ENCODE data around the gene INPP5K. TPM values are rescaled to one million over a fixed set of nuclear protein-coding genes. Genes with fewer than 3 reads are reported as not detected.

INPP5K gene
- total and polyA plus RNA-seq, 2 donors (not counting 1 experiment from before 2014, with no cell fraction given): 53.8 to 77.9 TPM

DNA sequence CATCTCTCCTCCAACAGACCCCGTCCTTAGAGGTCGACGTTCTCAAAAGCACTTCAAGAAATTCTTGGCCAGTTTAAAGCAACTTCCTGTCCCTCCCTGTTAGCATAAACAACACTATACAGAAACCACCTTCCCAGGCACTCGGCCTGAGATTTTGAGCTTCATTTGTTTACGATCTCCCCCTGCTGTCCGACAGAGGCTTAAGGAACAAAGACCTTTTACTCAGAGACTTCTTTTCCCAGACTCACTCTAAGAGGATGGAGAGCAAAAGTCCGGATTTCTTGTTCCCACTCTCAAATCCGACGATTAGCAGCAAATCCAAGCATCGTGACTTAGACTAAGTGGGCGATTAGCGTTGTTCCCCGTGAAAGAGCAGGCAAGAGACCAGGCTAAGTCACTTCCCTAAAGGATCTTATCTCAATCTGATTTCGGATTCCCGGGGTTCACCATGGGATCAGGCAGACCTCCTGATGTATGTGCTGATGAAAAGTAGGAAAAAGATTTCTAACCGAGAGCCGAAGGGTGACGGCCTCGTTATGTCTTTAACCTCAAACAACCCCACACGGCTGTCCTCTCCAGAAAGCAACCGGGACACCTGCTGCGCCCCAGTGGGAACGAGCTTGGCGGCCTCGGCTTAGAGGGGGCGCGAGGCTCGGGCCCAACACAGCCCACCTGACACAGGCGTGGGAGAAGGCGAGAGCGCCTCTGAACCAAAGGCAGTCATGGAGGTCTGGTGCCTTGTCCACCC, 598 bp downstream of the INPP5K start:
- no peaks in the 10 kb centered on the region for H3K9me3 ChIP-seq (ENCODE audit: control extremely low read depth in 1 of 3, control insufficient read depth in 2 of 3, insufficient read depth in 1 of 3, low read length in 2 of 3)
- 1% methylated on average over 29 of the region's 31 CpGs for WGBS (ENCODE audit: insufficient coverage)
- no peaks in the 10 kb centered on the region for H3K27me3 Mint-ChIP-seq
- peak overlapping the region; percentile 67 to 90 for H3K27ac ChIP-seq (ENCODE audit: low read length in 2 of 2)
- peaks cover 21% of the 10 kb centered on the region for H3K4me1 Mint-ChIP-seq
- H4K20me1 ChIP-seq (ENCODE audit: control insufficient read depth, insufficient read depth, low read length, poor library complexity, severe bottlenecking): peaks cover 12% of the 10 kb centered on the region
- POLR2A ChIA-PET: interaction anchor here (0.5 to 2.4 kb wide), 20 partner anchors 20 to 157 kb away, joined by 3 to 23 read pairs (median 5); partner anchors contain the start of genes CRK, RILP, SLC43A2 and YWHAE
- peaks cover 10 to 28% of the 10 kb centered on the region in 2 donors for H3K4me1 ChIP-seq (ENCODE audit: control insufficient read depth in 2 of 2, insufficient read depth in 2 of 2, low read length in 2 of 2)
- H3K27me3 ChIP-seq (replicated peaks in 1 of 4; ENCODE audit: control extremely low read depth in 1 of 4, control insufficient read depth in 3 of 4, insufficient read depth in 4 of 4, low read length in 3 of 4): no peaks in the 10 kb centered on the region
- CTCF ChIA-PET: interaction anchor here (0.5 to 11.7 kb wide), 47 partner anchors 11 to 884 kb away, joined by 3 to 318 read pairs (median 6); partner anchors contain the start of genes CRK, MYO1C and YWHAE
- peak overlapping the region; percentile 83 for H3K4me2 ChIP-seq (replicated peaks; ENCODE audit: low read depth, low read length, poor library complexity, severe bottlenecking)
- H2AFZ ChIP-seq (ENCODE audit: insufficient read depth, low read depth, low read length, poor library complexity, severe bottlenecking): peak overlapping the region; percentile 79
- H3K4me3 ChIP-seq (ENCODE audit: control extremely low read depth in 1 of 5, extremely low read depth in 1 of 5, insufficient read depth in 1 of 5, low read depth in 2 of 5, low read length in 4 of 5): peak overlapping the region; percentile 78 to 95 (median 89)
- H3K9me3 Mint-ChIP-seq (ENCODE audit: insufficient read depth): no peaks in the 10 kb centered on the region
- peak overlapping the region; percentile 92 for H3K27ac Mint-ChIP-seq
- peak; percentile 18 for ATAC-seq (ENCODE audit: low read depth)
- H3K9ac ChIP-seq (ENCODE audit: low read length): peak overlapping the region; percentile 88
- peak overlapping the region; percentile 88 for H3K4me3 Mint-ChIP-seq
- H3K36me3 ChIP-seq (replicated peaks in 1 of 2; ENCODE audit: control extremely low read depth in 1 of 2, control insufficient read depth in 1 of 2, extremely low read depth in 1 of 2, insufficient read depth in 2 of 2, low read length in 1 of 2): peaks cover 0 to 33% of the 10 kb centered on the region in 2 experiments
- TF ChIP-seq, protein P1, sequence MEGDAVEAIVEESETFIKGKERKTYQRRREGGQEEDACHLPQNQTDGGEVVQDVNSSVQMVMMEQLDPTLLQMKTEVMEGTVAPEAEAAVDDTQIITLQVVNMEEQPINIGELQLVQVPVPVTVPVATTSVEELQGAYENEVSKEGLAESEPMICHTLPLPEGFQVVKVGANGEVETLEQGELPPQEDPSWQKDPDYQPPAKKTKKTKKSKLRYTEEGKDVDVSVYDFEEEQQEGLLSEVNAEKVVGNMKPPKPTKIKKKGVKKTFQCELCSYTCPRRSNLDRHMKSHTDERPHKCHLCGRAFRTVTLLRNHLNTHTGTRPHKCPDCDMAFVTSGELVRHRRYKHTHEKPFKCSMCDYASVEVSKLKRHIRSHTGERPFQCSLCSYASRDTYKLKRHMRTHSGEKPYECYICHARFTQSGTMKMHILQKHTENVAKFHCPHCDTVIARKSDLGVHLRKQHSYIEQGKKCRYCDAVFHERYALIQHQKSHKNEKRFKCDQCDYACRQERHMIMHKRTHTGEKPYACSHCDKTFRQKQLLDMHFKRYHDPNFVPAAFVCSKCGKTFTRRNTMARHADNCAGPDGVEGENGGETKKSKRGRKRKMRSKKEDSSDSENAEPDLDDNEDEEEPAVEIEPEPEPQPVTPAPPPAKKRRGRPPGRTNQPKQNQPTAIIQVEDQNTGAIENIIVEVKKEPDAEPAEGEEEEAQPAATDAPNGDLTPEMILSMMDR (IDR thresholded peaks at IDR 0.05): peak; percentile 72
- no peak for TF ChIP-seq EZH2 (IDR thresholded peaks at IDR 0.05; ENCODE audit: borderline replicate concordance, insufficient read depth, low read depth, low read length, poor library complexity, severe bottlenecking)
- DNase-seq: peak; percentile 86
- intact Hi-C loops (cut with micrococcal nuclease): loop anchor here (1.0 to 5.0 kb wide), 13 partner anchors 25 to 259 kb away; partner anchors contain the start of genes CRK, PITPNA, PRPF8 and RILP
- H3K79me2 ChIP-seq (ENCODE audit: control insufficient read depth, insufficient read depth, low read length): peaks cover 50% of the 10 kb centered on the region

DNA sequence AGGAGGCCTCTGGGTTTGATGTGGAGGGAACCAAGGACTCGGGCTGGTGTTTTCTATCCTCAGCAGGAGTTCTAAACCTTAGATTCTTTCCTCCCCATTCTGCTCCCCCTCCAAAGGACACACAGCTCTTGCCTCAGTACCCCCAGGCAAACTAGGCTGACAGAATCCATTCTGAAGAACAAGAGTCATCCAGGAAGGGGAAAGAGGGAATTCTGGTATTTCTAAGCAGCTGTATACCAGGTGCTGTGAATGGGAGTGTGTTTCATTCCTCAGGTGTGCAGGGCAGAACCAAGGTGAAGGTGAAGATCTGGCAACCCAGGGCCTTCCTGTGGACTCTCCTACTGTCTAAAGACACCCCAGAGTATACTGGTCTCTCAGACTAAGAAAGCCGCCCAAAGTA, 4.1 kb downstream of the INPP5K start:
- Histone ChIP-seq H3K4me3 (ENCODE audit: control extremely low read depth in 1 of 5, extremely low read depth in 1 of 5, insufficient read depth in 1 of 5, low read depth in 2 of 5, low read length in 4 of 5) (no peak overlapping the region), H3K27me3 (replicated peaks in 1 of 4; ENCODE audit: control extremely low read depth in 1 of 4, control insufficient read depth in 3 of 4, insufficient read depth in 4 of 4, low read length in 3 of 4) (no peaks in the 10 kb centered on the region), H3K79me2 (ENCODE audit: control insufficient read depth, insufficient read depth, low read length) (peaks cover 74% of the 10 kb centered on the region), H3K36me3 (replicated peaks in 1 of 2; ENCODE audit: control extremely low read depth in 1 of 2, control insufficient read depth in 1 of 2, extremely low read depth in 1 of 2, insufficient read depth in 2 of 2, low read length in 1 of 2) (peaks cover 0 to 56% of the 10 kb centered on the region in 2 experiments), H3K4me2 (replicated peaks; ENCODE audit: low read depth, low read length, poor library complexity, severe bottlenecking) (no peak overlapping the region), H4K20me1 (ENCODE audit: control insufficient read depth, insufficient read depth, low read length, poor library complexity, severe bottlenecking) (peaks cover 21% of the 10 kb centered on the region), H3K27ac (ENCODE audit: low read length in 2 of 2) (no peak overlapping the region), H3K9me3 (ENCODE audit: control extremely low read depth in 1 of 3, control insufficient read depth in 2 of 3, insufficient read depth in 1 of 3, low read length in 2 of 3) (no peaks in the 10 kb centered on the region), H3K9ac (ENCODE audit: low read length) (no peak overlapping the region), H2AFZ (ENCODE audit: insufficient read depth, low read depth, low read length, poor library complexity, severe bottlenecking) (no peak overlapping the region), H3K4me1 (ENCODE audit: control insufficient read depth in 2 of 2, insufficient read depth in 2 of 2, low read length in 2 of 2) (peaks cover 7 to 23% of the 10 kb centered on the region in 2 donors)
- H3K9me3 Mint-ChIP-seq (ENCODE audit: insufficient read depth): no peaks in the 10 kb centered on the region
- no peaks in the 10 kb centered on the region for H3K27me3 Mint-ChIP-seq
- intact Hi-C loops (cut with micrococcal nuclease): no loop called here
- POLR2A ChIA-PET: no interaction called here
- WGBS (ENCODE audit: insufficient coverage): 100% methylated on average over 1 of the region's 2 CpGs
- DNase-seq (no peak), ATAC-seq (ENCODE audit: low read depth) (no peak)
- no peak overlapping the region for H3K4me3 Mint-ChIP-seq
- H3K4me1 Mint-ChIP-seq: peaks cover 15% of the 10 kb centered on the region
- no peak overlapping the region for H3K27ac Mint-ChIP-seq
- TF ChIP-seq EZH2 (IDR thresholded peaks at IDR 0.05; ENCODE audit: borderline replicate concordance, insufficient read depth, low read depth, low read length, poor library complexity, severe bottlenecking): no peak
- TF ChIP-seq, protein P1 (IDR thresholded peaks at IDR 0.05): no peak
- CTCF ChIA-PET: interaction anchor here (0.5 to 11.7 kb wide), 5 partner anchors 12 to 147 kb away, joined by 3 to 318 read pairs (median 4); partner anchors contain the start of gene CRK

Data from B cell (primary cell).